Measurements from ENCODE around the gene ANKRD24.
"Not testable (repeated sequence)": the region's sequence is repeated elsewhere in the genome, so short reads cannot be mapped to it uniquely, and the experiment has no call there.

ANKRD24 gene

GRCh38 chr19:4199699-4200293 lies 17.3 kb downstream of the ANKRD24 start:
- DNase-seq: no peak

- DNase-seq: no peak
Measured at GRCh38 chr19:4200940-4201542, 18.6 kb downstream of the ANKRD24 start.

GRCh38 chr19:4201798-4202197 lies 19.3 kb downstream of the ANKRD24 start:
- no peak for DNase-seq

GRCh38 chr19:4206818-4207484 lies 24.5 kb downstream of the ANKRD24 start:
- DNase-seq: no peak

GRCh38 chr19:4208385-4209094 lies 26.1 kb downstream of the ANKRD24 start:
- DNase-seq: no peak

- DNase-seq: no peak
Measured at GRCh38 chr19:4210166-4210731, 27.8 kb downstream of the ANKRD24 start.

GRCh38 chr19:4213116-4213515 lies 30.6 kb downstream of the ANKRD24 start:
- DNase-seq: no peak

- DNase-seq: no peak
Measured at GRCh38 chr19:4215807-4216206, 33.3 kb downstream of the ANKRD24 start.

- no peak for DNase-seq
Measured at GRCh38 chr19:4216846-4217245, 34.4 kb downstream of the ANKRD24 start.

GRCh38 chr19:4217429-4218264 lies 35.2 kb downstream of the ANKRD24 start:
- no peak for DNase-seq

GRCh38 chr19:4218523-4218922 lies 36.0 kb downstream of the ANKRD24 start:
- not testable (repeated sequence) for DNase-seq

- no peak for DNase-seq
Measured at GRCh38 chr19:4220188-4220587, 37.7 kb downstream of the ANKRD24 start.

- no peak for DNase-seq
Measured at GRCh38 chr19:4224470-4224869, 42.0 kb downstream of the ANKRD24 start.

GRCh38 chr19:4225885-4226284 lies 43.4 kb downstream of the ANKRD24 start:
- DNase-seq: no peak

- no peak for DNase-seq
Measured at GRCh38 chr19:4227771-4228170, 45.3 kb downstream of the ANKRD24 start.

- DNase-seq: no peak
Measured at GRCh38 chr19:4228765-4229178, 46.3 kb downstream of the ANKRD24 start.

- DNase-seq: no peak
Measured at GRCh38 chr19:4229179-4229931, 46.9 kb downstream of the ANKRD24 start, which contains the start of gene EBI3. Gene EBI3 (plus strand): TSS chr19:4229523. CDS start chr19:4229551, 28 bp downstream.

- DNase-seq: not testable (repeated sequence)
Measured at GRCh38 chr19:4230237-4230636, 47.7 kb downstream of the ANKRD24 start.

- DNase-seq: not testable (repeated sequence)
Measured at GRCh38 chr19:4231521-4231920, 49.0 kb downstream of the ANKRD24 start.

- DNase-seq: not testable (repeated sequence)
Measured at GRCh38 chr19:4232139-4232538, 49.6 kb downstream of the ANKRD24 start.

- DNase-seq: no peak
Measured at GRCh38 chr19:4232614-4233281, 50.3 kb downstream of the ANKRD24 start.
